Calu3 (cell line): ENCODE data around the gene CADM1. TPM values are rescaled to one million over a fixed set of nuclear protein-coding genes. Genes with fewer than 3 reads are reported as not detected.

Experiments used
- BruUV-seq: library from RNA; stranded (reverse); fragments of 400-500 nt; replicated peaks from 2 replicates; lab custom pipeline; 2021; lab: Mats Ljungman, UMichigan
- CTCF ChIA-PET: fragments of 300-600 bp; sonication (Branson Sonifier 250); formaldehyde crosslinking; loops from one replicate; lab custom pipeline; 2022; ENCODE audit warnings: antibody characterized with exemption; lab: Charles Lee
- DNase-seq: peaks from one replicate; pipeline ENCODE4 v3.0.0; 2022
- H3K27ac Mint-ChIP-seq: one replicate; pipeline ENCODE4 v1.8.0; 2022; ENCODE audit warnings: mixed read lengths; ENCODE audit not compliant: unreplicated experiment
- H3K27me3 Mint-ChIP-seq: one replicate; pipeline ENCODE4 v1.8.0; 2022; ENCODE audit warnings: mixed read lengths; ENCODE audit not compliant: unreplicated experiment
- H3K36me3 Mint-ChIP-seq: one replicate; pipeline ENCODE4 v1.8.0; 2022; ENCODE audit warnings: mild to moderate bottlenecking, moderate library complexity, mixed read lengths; ENCODE audit not compliant: insufficient read depth, unreplicated experiment
- H3K4me1 Mint-ChIP-seq: one replicate; pipeline ENCODE4 v1.8.0; 2022; ENCODE audit warnings: mild to moderate bottlenecking, low read depth, mixed read lengths; ENCODE audit not compliant: unreplicated experiment
- H3K4me3 Mint-ChIP-seq: one replicate; pipeline ENCODE4 v1.8.0; 2022; ENCODE audit warnings: mild to moderate bottlenecking, low read depth, moderate library complexity, mixed read lengths; ENCODE audit not compliant: unreplicated experiment
- H3K9me3 Mint-ChIP-seq: one replicate; pipeline ENCODE4 v1.8.0; 2022; ENCODE audit warnings: low read depth, mixed read lengths; ENCODE audit not compliant: unreplicated experiment
- intact Hi-C: fragments of 100-400 bp; cut with micrococcal nuclease; formaldehyde crosslinking; loops from one replicate; pipeline ENCODE4 v1.10.0; 2022; ENCODE audit not compliant: unreplicated experiment
- total RNA-seq: library from RNA; stranded (reverse); gene quantifications from 2 replicates; pipeline ENCODE4 v1.2.3, GENCODE V29; 2022
- TF ChIP-seq, protein P1 (sequence below): fragments of 200-600 bp; IDR thresholded peaks from one replicate; pipeline ENCODE4 v1.8.0; 2022; ENCODE audit warnings: antibody characterized with exemption; ENCODE audit not compliant: unreplicated experiment

CADM1 gene
- total RNA-seq, 1 experiment from 2014 or later = 0.68 TPM

DNA sequence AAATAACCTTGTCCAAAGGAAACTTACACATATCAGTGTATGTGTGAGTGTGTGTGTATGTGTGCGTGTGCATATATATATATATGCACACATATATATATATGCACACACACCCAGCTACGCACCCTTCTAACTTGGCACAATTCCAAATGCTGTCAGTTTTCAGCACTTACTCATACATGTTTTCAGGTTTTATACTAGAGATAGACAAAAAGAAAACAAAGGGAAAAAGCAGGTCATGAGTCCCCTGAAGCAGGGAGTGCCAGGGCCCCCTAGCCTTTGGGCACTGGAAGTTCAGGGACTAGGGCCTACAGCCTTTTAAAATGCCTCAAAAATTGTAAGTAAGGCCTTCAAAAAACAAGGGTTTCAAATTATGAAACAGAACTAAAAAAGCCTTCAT is 265.4 kb downstream of the CADM1 start:
- no peaks in the 10 kb centered on the region for H3K4me1 Mint-ChIP-seq
- no peaks in the 10 kb centered on the region for H3K27me3 Mint-ChIP-seq
- TF ChIP-seq, protein P1, sequence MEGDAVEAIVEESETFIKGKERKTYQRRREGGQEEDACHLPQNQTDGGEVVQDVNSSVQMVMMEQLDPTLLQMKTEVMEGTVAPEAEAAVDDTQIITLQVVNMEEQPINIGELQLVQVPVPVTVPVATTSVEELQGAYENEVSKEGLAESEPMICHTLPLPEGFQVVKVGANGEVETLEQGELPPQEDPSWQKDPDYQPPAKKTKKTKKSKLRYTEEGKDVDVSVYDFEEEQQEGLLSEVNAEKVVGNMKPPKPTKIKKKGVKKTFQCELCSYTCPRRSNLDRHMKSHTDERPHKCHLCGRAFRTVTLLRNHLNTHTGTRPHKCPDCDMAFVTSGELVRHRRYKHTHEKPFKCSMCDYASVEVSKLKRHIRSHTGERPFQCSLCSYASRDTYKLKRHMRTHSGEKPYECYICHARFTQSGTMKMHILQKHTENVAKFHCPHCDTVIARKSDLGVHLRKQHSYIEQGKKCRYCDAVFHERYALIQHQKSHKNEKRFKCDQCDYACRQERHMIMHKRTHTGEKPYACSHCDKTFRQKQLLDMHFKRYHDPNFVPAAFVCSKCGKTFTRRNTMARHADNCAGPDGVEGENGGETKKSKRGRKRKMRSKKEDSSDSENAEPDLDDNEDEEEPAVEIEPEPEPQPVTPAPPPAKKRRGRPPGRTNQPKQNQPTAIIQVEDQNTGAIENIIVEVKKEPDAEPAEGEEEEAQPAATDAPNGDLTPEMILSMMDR = no peak
- H3K9me3 Mint-ChIP-seq = no peaks in the 10 kb centered on the region
- no peak for DNase-seq
- no peak overlapping the region for H3K27ac Mint-ChIP-seq
- no TSS peak for BruUV-seq
- CTCF ChIA-PET = no interaction called here
- H3K4me3 Mint-ChIP-seq = no peak overlapping the region
- intact Hi-C loops = no loop called here
- no peaks in the 10 kb centered on the region for H3K36me3 Mint-ChIP-seq

DNA sequence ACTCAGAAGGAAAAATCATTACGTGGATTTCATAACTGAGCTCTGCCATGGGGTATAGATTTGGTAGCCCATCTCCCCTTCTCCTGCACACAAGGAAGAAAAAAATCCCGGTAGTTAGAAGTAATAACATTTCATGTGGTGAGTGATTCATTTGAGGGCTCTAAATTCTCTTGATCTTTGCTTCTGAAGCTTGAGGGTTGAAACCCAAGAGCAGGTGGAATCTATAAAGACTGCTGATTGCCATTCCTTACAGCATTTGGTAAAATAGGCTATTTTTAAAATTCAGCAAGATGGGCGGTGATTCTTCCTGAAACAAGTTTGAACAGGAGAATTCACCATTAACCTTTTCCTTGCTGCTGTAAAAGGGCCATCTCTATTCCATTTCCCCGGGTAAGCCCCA is 266.1 kb downstream of the CADM1 start:
- no peak overlapping the region for H3K4me3 Mint-ChIP-seq
- no peaks in the 10 kb centered on the region for H3K27me3 Mint-ChIP-seq
- intact Hi-C loops = no loop called here
- no peaks in the 10 kb centered on the region for H3K36me3 Mint-ChIP-seq
- no TSS peak for BruUV-seq
- CTCF ChIA-PET = no interaction called here
- no peak for DNase-seq
- H3K4me1 Mint-ChIP-seq = no peaks in the 10 kb centered on the region
- no peak overlapping the region for H3K27ac Mint-ChIP-seq
- no peaks in the 10 kb centered on the region for H3K9me3 Mint-ChIP-seq
- TF ChIP-seq, protein P1 = no peak

DNA sequence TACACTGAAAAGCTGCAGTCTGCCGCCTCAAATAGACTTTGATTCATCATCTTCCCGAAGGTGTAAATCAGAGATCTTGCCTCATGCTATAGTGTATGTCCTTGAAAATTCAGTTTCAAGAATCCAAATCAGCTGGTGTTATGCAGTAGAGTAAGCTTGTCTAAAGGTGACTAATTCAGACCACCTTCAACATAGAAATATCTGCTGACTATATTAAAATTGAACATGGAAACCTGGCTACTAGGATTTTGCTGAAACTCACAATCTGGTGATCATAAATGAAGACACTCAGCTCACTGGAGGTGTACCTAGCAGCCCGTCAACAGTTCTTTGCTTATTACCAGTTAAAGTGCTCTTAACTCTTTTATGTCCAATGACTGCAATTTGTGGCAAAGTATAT is 266.6 kb downstream of the CADM1 start:
- H3K4me1 Mint-ChIP-seq = no peaks in the 10 kb centered on the region

DNA sequence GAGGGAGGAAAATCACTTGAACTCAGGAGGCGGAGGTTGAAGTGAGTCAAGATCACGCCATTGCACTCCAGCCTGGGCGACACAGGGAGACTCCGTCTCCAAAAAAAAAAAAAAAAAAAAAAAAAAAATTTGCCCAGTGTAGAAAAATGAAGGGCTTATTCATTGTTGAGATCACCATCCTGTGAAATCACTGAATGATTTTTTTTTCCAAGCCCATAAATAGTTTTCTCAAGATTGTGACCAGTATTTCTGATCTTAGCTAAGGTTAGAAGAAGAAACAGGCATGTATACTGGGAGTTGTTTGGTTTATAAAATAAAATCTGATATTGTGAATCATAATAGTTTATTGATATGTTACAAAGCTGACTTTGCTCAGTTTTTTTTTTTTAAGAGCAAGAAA is 269.4 kb downstream of the CADM1 start:
- CTCF ChIA-PET = interaction anchor here (0.6 kb wide), 1 partner anchor 818 kb away, joined by 3 read pairs; no protein-coding TSS in a partner anchor
- Mint-ChIP-seq H3K27ac (no peak overlapping the region), H3K4me3 (no peak overlapping the region), H3K36me3 (no peaks in the 10 kb centered on the region), H3K9me3 (no peaks in the 10 kb centered on the region), H3K4me1 (no peaks in the 10 kb centered on the region), H3K27me3 (no peaks in the 10 kb centered on the region)
- DNase-seq = no peak
- intact Hi-C loops = no loop called here
- no TSS peak for BruUV-seq
- TF ChIP-seq, protein P1 = no peak

More for the DNA sequence above, 266.6 kb downstream of the CADM1 start:
- Mint-ChIP-seq H3K27ac (no peak overlapping the region), H3K27me3 (no peaks in the 10 kb centered on the region), H3K36me3 (no peaks in the 10 kb centered on the region), H3K4me3 (no peak overlapping the region), H3K9me3 (no peaks in the 10 kb centered on the region)
- CTCF ChIA-PET = no interaction called here
- TF ChIP-seq, protein P1 = no peak
- no peak for DNase-seq
- BruUV-seq = no TSS peak
- intact Hi-C loops = no loop called here
